Head of caudate nucleus (tissue), 42 donors: ENCODE measurements around the gene ARHGAP29.

ENCODE experiments used
- DNase-seq, 42 donors: peaks; one replicate each; pipeline versions ENCODE4 v3.0.0 to v3.0.0-alpha.2; 2020 to 2021; ENCODE audit warnings: mixed read lengths in 7 of 42
- intact Hi-C: fragments of 100-400 bp; cut with DNase I; formaldehyde crosslinking; loops from one replicate; pipeline ENCODE4 v1.15.0; 2022

ARHGAP29 gene

GRCh38 chr1:94265011-94265422, 27.6 kb upstream of the ARHGAP29 start:
- intact Hi-C loops = no loop called here
- DNase-seq = no peak

DNA sequence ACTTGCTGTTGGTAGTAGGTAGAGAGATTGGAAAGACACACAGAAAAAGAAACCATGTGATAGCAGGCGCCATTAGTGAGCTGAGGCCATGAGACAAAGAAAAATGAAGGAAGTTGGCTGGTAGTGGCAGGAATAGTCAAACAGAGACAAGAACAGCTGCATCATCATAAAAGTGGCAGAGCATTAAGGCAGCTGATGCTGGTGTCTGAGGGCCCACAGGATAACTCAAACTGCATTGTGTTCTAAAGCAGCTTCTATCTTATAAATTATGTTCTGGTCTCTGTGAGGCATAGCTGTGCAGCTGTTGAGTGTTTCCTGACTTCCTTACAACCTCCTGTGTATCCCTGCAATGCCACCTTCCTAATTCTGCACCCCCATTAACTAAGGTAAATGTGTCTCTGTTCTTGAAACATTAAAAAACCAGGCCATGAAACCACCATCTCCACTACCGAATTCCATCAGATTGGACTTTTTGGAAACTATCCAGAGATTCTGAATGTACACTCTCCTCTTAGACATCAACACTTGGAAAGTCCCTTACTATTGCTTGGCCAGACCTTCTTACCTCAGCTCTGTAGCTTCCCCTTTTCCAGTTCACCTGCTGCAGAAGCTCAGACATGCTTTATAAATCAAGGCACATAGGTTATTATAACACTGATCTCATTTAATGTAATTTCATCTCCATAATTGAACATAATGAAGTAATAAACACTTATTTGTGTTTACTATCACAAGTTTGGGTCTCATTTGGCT, 23.4 kb upstream of the ARHGAP29 start:
- intact Hi-C loops = no loop called here

GRCh38 chr1:94259635-94260289, 22.4 kb upstream of the ARHGAP29 start:
- intact Hi-C loops = no loop called here
- no peak for DNase-seq

More for the DNA sequence above, 23.4 kb upstream of the ARHGAP29 start:
- DNase-seq = no peak

DNA sequence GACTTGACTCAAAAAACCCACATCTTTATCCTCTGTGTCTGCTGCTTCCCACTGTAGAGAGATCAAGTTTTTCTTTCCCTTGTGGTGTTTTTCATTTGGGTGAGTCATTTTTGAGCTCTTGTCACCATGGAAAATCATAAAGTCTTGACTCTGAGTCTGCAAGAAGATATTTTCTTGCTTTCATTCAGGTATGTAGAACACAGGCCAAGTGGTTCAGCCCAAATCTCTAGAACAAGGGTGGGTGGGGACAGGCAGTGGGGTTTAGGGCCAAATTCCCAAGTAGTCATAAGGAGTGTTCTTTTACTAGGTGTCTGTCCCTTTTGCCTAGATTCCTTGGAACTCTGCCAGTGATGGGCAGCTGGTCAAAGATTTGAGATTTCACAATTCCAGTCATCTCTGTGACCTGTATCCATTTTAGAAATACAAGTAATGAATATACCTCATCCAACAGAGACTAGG, 21.5 kb upstream of the ARHGAP29 start:
- intact Hi-C loops = no loop called here
- no peak for DNase-seq

GRCh38 chr1:94257444-94257843, 20.1 kb upstream of the ARHGAP29 start:
- DNase-seq = no peak
- intact Hi-C loops = no loop called here

- intact Hi-C loops = no loop called here
- no peak for DNase-seq
Measured at GRCh38 chr1:94255476-94255875, 18.1 kb upstream of the ARHGAP29 start.

- intact Hi-C loops = no loop called here
- DNase-seq = no peak
Measured at GRCh38 chr1:94254073-94254810, 16.9 kb upstream of the ARHGAP29 start.

GRCh38 chr1:94253456-94254017, 16.2 kb upstream of the ARHGAP29 start:
- DNase-seq = no peak
- intact Hi-C loops = no loop called here

DNA sequence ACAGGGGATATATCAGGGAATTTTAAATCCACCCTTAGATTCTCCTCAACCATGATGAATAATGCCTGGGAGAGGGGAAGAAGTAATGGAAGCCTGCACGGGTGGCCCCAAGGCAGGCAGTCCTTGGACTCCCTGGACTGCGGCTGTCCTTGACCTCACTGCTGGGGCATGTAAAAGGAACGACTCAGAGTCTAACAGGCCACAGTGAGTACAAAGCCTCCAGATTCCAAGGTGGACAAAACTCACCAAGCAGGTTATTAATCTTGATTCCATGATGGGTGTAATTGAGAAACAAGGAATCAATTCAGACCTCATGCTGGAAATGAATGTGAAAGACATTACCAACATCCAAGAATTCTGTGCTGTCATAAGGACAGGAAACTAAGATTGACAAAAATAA, 13.0 kb upstream of the ARHGAP29 start:
- no peak for DNase-seq
- intact Hi-C loops = no loop called here

GRCh38 chr1:94248956-94249688, 11.7 kb upstream of the ARHGAP29 start:
- DNase-seq = no peak
- intact Hi-C loops = loop anchor here (10.0 kb wide), 1 partner anchor 184 kb away; no protein-coding TSS in a partner anchor

GRCh38 chr1:94247138-94248094, 10.0 kb upstream of the ARHGAP29 start:
- DNase-seq = peak in 15 of 42 donors; percentile 4 to 59 (median 24)
- intact Hi-C loops = loop anchor here (10.0 kb wide), 1 partner anchor 183 kb away; no protein-coding TSS in a partner anchor

GRCh38 chr1:94246692-94247137, 9.3 kb upstream of the ARHGAP29 start:
- no peak for DNase-seq
- intact Hi-C loops = loop anchor here (10.0 kb wide), 1 partner anchor 182 kb away; no protein-coding TSS in a partner anchor

- intact Hi-C loops = loop anchor here (10.0 kb wide), 1 partner anchor 181 kb away; no protein-coding TSS in a partner anchor
Measured at GRCh38 chr1:94245747-94246438, 8.5 kb upstream of the ARHGAP29 start.

GRCh38 chr1:94244816-94245215, 7.4 kb upstream of the ARHGAP29 start:
- intact Hi-C loops = loop anchor here (10.0 kb wide), 1 partner anchor 180 kb away; no protein-coding TSS in a partner anchor
- no peak for DNase-seq

More at GRCh38 chr1:94245747-94246438, 8.5 kb upstream of the ARHGAP29 start:
- no peak for DNase-seq

GRCh38 chr1:94243665-94244064, 6.3 kb upstream of the ARHGAP29 start:
- DNase-seq = no peak
- intact Hi-C loops = loop anchor here (10.0 kb wide), 1 partner anchor 179 kb away; no protein-coding TSS in a partner anchor

DNA sequence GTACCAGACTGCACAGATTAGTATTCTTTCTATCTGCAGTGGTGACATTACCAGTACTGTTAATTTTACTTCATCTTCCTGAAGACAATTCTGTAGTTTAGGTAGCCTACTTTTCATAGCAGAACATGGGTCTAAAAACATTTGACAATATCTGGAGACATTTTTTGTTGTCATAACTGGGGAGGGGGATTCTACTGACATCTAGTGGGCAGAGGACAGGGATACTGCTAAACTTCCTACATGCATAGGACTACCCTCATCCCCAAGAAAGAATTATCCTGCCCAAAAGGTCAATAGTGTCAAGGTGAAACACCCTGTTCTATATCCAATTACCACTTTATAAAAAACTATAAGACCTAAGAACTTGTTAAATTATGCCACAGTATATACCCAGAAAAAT, 3.4 kb upstream of the ARHGAP29 start:
- no peak for DNase-seq
- intact Hi-C loops = loop anchor here (10.0 kb wide), 1 partner anchor 176 kb away; no protein-coding TSS in a partner anchor
